Activated naive CD8-positive, alpha-beta T cell treated with anti-CD3 and anti-CD28 coated beads, Interleukin-2, amount 50 U/mL, for 24 hours (primary cell): ENCODE measurements around the gene TSGA10IP.

Experiments
- ATAC-seq: fragments of 150-1000 bp; cut with Tn5 transposase; one replicate; pipeline ENCODE4 v1.10.0; 2021
- DNase-seq: peaks from one replicate; pipeline ENCODE4 v3.0.0; 2021
- H3K27ac Mint-ChIP-seq: one replicate; pipeline ENCODE4 v1.8.0; 2021; ENCODE audit warnings: mild to moderate bottlenecking, mixed read lengths
- H3K27me3 Mint-ChIP-seq: one replicate; pipeline ENCODE4 v1.8.0; 2021; ENCODE audit warnings: mixed read lengths
- H3K36me3 Mint-ChIP-seq: one replicate; pipeline ENCODE4 v1.8.0; 2021; ENCODE audit warnings: low read depth, mixed read lengths
- H3K4me1 Mint-ChIP-seq: one replicate; pipeline ENCODE4 v1.8.0; 2021; ENCODE audit warnings: mixed read lengths
- H3K4me3 Mint-ChIP-seq: one replicate; pipeline ENCODE4 v1.8.0; 2021; ENCODE audit warnings: mild to moderate bottlenecking, moderate library complexity, mixed read lengths
- H3K9me3 Mint-ChIP-seq: one replicate; pipeline ENCODE4 v1.8.0; 2021; ENCODE audit warnings: mixed read lengths

TSGA10IP gene

DNA sequence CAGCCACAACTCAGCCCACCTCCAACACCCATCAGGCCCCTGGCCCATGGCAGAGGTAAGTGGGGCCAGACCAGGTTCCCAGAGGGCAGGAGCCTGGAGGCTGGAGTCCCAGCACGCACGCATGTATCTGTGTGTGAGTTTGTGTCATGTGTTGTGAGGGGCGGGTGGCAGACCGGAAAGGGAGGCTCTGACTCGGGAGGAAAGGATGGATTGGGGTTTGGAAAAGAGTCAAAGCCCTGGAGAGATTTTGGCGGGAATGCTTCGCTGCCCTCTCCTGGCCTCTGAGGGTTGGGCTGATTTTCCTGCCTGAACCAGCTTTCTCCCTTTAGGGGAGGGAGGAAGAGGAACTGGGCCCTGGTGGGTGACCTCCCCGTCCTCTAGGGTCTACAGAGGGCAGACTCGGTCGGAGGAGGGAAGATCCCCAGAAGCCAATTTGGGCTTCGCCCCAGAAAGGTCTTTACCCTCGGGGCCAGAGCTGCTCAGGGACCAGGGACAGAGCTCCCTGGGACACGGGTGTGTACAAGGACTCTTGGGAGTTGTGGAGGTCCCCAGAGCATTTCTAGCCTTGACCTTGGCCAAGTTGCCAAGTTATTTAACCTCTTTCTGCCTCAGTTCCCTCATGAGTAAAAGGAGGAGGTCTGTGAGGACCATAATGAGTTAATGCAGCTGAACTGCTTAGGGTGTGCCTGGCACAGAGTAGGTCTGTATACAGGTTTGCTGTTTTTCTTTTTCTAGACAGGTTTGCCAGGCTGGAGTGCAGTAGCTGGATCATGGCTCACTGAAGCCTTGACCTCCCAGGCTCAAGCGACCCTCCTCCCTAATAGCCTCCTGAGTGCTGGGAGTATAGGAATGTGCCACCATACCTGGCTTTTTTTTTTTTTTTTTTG lies 33.4 kb upstream of the TSGA10IP start:
- no peak for DNase-seq
- no peaks in the 10 kb centered on the region for H3K9me3 Mint-ChIP-seq
- no peak overlapping the region for H3K4me3 Mint-ChIP-seq
- H3K36me3 Mint-ChIP-seq: no peaks in the 10 kb centered on the region
- no peak for ATAC-seq
- peaks cover 37% of the 10 kb centered on the region for H3K4me1 Mint-ChIP-seq
- no peaks in the 10 kb centered on the region for H3K27me3 Mint-ChIP-seq
- peak overlapping the region; percentile 54 for H3K27ac Mint-ChIP-seq

DNA sequence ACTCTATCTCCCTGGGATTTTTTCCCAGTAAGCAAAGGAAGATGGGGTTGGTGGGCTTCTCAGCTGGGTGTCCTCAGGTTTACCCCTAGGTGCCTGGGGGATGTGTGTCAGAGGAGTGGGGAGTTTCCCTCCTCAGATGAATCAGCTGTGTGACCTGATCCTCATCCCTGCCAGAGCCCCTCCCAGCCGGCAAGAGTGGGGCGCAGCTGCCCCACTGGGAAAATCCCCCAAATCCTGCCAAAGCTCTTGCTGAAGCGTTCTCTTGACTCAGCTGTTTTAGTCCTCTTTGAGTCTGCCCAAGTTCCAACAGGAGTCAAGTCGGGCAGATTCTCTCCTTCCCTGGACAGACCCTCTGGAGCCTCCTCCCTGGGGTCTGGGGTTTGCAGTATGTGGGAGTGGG lies 32.4 kb upstream of the TSGA10IP start:
- H3K4me1 Mint-ChIP-seq: peaks cover 41% of the 10 kb centered on the region
- no peak overlapping the region for H3K4me3 Mint-ChIP-seq
- H3K36me3 Mint-ChIP-seq: no peaks in the 10 kb centered on the region
- peak; percentile 56 for ATAC-seq
- no peaks in the 10 kb centered on the region for H3K9me3 Mint-ChIP-seq
- no peak overlapping the region for H3K27ac Mint-ChIP-seq
- no peak for DNase-seq
- H3K27me3 Mint-ChIP-seq: no peaks in the 10 kb centered on the region

DNA sequence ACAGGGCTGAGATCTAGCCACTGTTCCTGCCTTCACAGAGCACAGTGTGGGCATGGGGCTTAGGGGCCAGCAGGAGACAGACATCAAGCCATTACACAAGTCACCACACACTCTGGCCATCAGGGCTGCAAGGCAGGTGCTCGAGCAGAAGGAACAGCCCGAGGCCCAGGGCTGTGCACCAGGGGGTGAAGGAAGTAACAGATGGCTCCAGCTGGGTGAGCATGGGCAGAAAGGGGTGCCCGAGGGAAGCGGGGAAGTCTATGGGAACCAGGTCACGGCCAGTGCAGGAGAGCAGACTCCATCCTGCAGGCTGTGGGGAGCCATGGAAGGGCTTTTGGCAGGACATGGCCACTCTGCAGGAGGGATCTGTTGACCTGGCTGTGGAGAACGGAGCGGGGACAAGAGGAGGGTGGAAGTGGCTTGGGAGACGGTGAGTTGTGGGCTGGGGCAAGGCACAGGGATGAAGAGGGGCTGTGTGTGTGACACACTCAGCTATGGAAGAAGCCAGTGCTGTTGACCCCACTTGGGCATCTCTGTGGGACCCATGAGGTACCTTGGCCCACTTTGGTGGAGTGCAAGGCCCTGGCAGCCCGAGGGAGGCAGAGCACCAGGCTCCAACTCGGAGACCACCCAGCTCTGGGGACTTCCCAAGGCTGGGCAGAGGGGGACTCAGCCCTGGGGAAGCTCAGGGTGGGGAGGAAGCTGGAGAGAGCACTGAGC lies 30.0 kb upstream of the TSGA10IP start:
- Mint-ChIP-seq H3K27me3 (no peaks in the 10 kb centered on the region), H3K27ac (no peak overlapping the region), H3K9me3 (no peaks in the 10 kb centered on the region), H3K4me1 (peaks cover 41% of the 10 kb centered on the region), H3K36me3 (no peaks in the 10 kb centered on the region), H3K4me3 (no peak overlapping the region)
- no peak for ATAC-seq
- no peak for DNase-seq

DNA sequence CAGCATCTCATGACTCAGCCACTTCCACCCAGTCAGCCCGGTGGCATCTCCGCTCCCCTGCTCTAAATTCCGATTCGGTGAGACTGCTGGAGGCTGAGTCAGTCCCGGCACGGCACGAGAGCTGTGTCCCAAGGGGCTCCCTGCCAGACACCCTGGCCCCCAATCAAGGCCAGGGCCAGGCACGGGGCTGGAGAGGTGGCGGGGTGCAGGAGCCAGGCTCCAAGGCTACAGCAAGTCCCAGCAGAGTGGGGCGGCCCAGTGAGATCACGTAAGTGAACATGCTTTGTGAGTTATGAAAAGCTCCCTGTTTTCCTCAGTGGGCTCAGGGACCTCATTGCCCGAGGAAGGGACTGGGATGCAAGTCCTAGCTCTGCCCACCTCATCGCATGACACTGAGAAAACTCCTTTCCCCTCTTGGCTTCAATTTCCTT lies 29.4 kb upstream of the TSGA10IP start:
- no peaks in the 10 kb centered on the region for H3K9me3 Mint-ChIP-seq
- no peak overlapping the region for H3K4me3 Mint-ChIP-seq
- H3K27me3 Mint-ChIP-seq: no peaks in the 10 kb centered on the region
- H3K4me1 Mint-ChIP-seq: peaks cover 47% of the 10 kb centered on the region
- H3K27ac Mint-ChIP-seq: no peak overlapping the region
- ATAC-seq: no peak
- DNase-seq: no peak
- no peaks in the 10 kb centered on the region for H3K36me3 Mint-ChIP-seq

- no peaks in the 10 kb centered on the region for H3K9me3 Mint-ChIP-seq
- H3K27ac Mint-ChIP-seq: no peak overlapping the region
- peaks cover 48% of the 10 kb centered on the region for H3K4me1 Mint-ChIP-seq
Measured at GRCh38 chr11:65916391-65916790, 28.9 kb upstream of the TSGA10IP start.

GRCh38 chr11:65917077-65917433 lies 28.2 kb upstream of the TSGA10IP start:
- H3K9me3 Mint-ChIP-seq: no peaks in the 10 kb centered on the region
- ATAC-seq (no peak), DNase-seq (no peak)
- peaks cover under 1% of the 10 kb centered on the region for H3K36me3 Mint-ChIP-seq
- H3K4me3 Mint-ChIP-seq: peak overlapping the region; percentile 61
- H3K27ac Mint-ChIP-seq: peak overlapping the region; percentile 60
- H3K4me1 Mint-ChIP-seq: peaks cover 49% of the 10 kb centered on the region
- H3K27me3 Mint-ChIP-seq: no peaks in the 10 kb centered on the region

More at GRCh38 chr11:65916391-65916790, 28.9 kb upstream of the TSGA10IP start:
- Mint-ChIP-seq H3K27me3 (no peaks in the 10 kb centered on the region), H3K4me3 (no peak overlapping the region), H3K36me3 (no peaks in the 10 kb centered on the region)
- no peak for ATAC-seq
- no peak for DNase-seq

DNA sequence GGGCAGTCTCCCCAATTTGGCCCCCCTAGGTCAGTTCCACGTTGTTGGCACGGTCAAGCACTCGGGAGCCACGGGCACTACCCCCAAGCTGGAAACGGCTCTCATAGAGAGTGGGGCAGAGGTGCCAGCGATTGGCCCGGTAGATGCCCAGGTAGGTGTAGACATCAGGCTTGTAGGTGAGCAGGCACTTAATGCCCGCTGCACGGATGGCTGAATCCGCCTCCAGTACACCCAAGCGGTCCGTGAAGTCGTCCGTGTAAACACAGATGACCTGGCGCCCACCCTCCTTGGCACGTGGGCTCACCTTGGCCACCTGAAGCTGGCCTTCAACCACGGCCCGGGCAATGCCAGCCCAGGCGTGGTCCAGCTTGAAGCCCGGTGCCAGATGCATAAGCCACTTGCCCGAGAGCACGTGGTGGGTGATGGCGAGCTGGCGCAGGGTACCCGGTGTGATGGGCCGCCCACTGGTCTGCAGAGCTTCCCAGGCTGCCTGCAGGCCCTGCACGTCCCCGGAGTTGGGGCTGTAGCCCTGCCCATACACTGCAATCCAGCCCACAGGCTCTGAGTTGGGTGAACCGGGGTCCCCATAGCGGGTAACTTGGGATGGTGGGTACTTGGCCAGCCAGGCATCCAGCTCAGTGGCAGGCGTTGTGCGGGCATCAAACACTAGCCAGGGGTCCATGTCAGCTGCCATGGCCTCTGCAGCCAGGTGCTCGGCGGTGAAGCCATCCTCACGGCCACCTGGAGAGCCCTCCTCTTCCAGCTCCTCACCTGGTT lies 27.7 kb upstream of the TSGA10IP start:
- no peak for DNase-seq
- Mint-ChIP-seq H3K9me3 (no peaks in the 10 kb centered on the region), H3K36me3 (peaks cover 6% of the 10 kb centered on the region), H3K4me1 (peaks cover 50% of the 10 kb centered on the region), H3K4me3 (peak overlapping the region; percentile 90), H3K27ac (peak overlapping the region; percentile 78), H3K27me3 (no peaks in the 10 kb centered on the region)
- no peak for ATAC-seq

DNA sequence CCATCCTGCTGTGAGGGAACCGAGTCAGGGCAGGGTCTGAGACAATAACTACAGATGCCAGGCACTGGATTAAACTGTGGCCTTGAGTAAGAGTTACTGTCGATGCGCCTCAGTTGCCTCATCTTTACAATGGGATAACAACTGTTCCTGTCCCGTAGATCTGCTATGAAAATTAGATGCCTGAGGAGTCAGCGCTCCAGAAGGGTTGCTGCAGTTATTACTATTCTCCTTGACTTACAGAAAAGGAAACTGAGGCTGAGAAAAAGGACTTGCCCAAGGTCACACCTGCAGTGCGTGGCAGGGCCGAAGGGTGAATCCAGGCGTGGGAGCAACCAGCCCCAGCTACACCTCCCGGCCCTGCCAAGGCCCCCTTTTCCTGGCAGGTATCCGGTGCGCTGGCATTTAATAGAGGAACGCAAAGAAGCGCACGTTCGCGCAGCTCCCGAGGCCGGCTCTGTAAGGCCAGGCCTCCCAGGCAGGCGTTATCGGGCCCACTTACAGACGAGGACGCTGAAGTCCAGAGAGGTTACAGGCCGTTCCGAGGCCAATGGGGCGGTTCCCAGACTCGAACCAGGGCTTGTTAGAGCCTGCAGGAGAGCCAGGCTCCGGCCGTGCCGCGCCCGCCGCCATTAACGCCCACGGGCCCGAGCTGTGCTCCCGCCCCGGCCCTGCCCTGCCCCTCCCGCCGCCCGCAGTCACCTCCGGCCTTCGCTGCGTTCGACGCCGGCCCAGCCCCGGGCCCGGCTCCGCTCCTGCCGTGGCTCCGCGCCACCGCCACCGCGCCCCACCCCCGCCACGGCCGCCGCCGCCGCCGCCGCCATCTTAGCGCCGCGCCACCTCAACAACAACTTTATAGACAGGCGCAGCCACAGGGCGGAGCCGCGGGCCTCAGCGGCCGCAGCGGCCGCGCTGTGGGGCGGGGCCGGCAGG lies 26.8 kb upstream of the TSGA10IP start, which contains the start of gene C11orf68:
TSS of gene C11orf68 (minus strand) at position 852 of the 930 bp plus-strand sequence. CDS start at position 821, 31 bp downstream.
- peak within 1 kb of the TSS; percentile 87 for H3K27ac Mint-ChIP-seq
- H3K36me3 Mint-ChIP-seq: peaks cover 8% of the 10 kb centered on the region
- no peak for DNase-seq
- H3K4me3 Mint-ChIP-seq: peak within 1 kb of the TSS; percentile 90
- peaks cover 49% of the 10 kb centered on the region for H3K4me1 Mint-ChIP-seq
- no peaks in the 10 kb centered on the region for H3K9me3 Mint-ChIP-seq
- no peaks in the 10 kb centered on the region for H3K27me3 Mint-ChIP-seq
- ATAC-seq: peak; percentile 59

- peak; percentile 92 for ATAC-seq
- Mint-ChIP-seq H3K4me1 (peaks cover 49% of the 10 kb centered on the region), H3K27ac (peak within 1 kb of the TSS; percentile 87), H3K27me3 (no peaks in the 10 kb centered on the region), H3K4me3 (peak within 1 kb of the TSS; percentile 90), H3K9me3 (no peaks in the 10 kb centered on the region), H3K36me3 (peaks cover 8% of the 10 kb centered on the region)
- peak; percentile 99 for DNase-seq
Measured at GRCh38 chr11:65919141-65919572, 26.1 kb upstream of the TSGA10IP start, which contains the start of gene DRAP1. TSS of gene DRAP1 (plus strand) at chr11:65919426. CDS start at chr11:65919502, 76 bp downstream.

DNA sequence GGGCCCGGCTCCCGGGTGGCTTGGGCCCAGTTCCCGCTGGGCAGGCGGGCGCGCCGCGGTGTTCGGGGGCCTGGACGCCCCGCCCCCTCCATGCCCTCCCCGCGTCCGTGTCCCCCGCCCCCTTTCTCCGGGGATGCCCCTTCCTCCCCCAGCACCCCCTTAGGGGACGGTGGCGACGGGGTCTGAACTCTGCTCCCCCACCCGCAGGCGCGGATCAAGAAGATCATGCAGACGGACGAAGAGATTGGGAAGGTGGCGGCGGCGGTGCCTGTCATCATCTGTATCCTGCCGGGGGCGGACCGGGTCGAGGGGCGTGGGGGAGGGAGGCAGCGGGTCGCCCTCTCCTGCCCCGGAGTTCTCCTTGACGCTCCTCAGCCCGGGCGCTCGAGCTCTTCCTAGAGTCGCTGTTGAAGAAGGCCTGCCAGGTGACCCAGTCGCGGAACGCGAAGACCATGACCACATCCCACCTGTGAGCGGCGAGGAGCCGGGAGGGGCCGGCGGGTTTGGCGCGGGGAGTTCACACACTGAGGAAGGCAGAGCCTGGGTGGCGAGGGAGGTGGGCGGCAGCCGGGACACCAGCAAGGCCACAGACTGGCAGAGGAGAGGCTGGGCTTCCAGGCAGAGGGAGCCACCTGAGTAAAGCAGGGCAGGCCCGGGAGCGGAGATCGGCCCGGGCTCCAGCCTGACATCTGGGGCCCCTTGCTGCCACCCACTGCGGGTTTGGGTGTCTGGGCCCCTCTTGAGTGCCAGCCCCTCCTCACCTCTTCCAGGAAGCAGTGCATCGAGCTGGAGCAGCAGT lies 25.5 kb upstream of the TSGA10IP start:
- Mint-ChIP-seq H3K36me3 (peaks cover 8% of the 10 kb centered on the region), H3K27me3 (no peaks in the 10 kb centered on the region), H3K9me3 (no peaks in the 10 kb centered on the region), H3K27ac (peak overlapping the region; percentile 87), H3K4me3 (peak overlapping the region; percentile 90), H3K4me1 (peaks cover 45% of the 10 kb centered on the region)
- peak; percentile 53 for DNase-seq
- peak; percentile 44 for ATAC-seq

DNA sequence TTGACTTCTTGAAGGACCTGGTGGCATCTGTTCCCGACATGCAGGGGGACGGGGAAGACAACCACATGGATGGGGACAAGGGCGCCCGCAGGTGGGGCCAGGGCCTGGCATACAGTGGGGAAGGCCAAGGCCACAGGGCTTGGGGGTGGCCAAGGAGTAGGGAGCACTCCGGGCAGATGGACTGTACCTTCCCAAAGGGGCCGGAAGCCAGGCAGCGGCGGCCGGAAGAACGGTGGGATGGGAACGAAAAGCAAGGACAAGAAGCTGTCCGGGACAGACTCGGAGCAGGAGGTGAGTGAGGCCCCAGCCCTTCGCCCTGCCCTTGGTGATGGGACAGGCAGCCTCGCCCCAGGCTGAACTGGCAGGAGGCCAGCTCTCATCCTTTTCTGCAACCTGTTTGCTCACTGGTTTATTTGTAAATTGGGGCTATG lies 24.9 kb upstream of the TSGA10IP start:
- Mint-ChIP-seq H3K36me3 (peaks cover 8% of the 10 kb centered on the region), H3K9me3 (no peaks in the 10 kb centered on the region), H3K27ac (peak overlapping the region; percentile 87), H3K4me3 (peak overlapping the region; percentile 90), H3K4me1 (peaks cover 39% of the 10 kb centered on the region), H3K27me3 (no peaks in the 10 kb centered on the region)
- DNase-seq: no peak
- no peak for ATAC-seq

DNA sequence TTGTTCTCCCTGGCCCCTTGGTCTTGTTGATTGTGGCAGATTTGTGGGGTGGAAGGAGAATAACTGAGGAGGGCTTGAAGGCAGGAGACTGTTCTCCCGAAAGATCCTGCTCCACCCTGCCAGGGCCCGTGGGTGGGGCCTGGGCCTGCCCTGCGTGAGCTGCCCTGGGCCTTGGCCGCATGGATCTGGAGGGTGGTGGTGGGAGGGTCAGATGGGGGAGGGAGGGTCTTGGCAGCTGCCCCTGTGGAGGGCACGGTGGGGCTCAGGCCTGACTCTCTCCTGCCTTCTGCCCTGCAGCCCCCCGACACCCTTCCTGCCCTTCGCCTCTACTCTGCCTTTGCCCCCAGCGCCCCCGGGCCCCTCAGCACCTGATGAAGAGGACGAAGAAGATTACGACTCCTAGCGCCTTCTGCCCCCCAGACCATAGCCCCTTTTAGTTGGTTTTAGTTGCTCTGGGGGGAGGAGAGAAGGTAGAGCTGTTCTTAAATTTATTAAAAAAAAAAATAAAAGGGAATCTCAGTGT lies 24.2 kb upstream of the TSGA10IP start:
- no peak overlapping the region for H3K27ac Mint-ChIP-seq
- H3K9me3 Mint-ChIP-seq: no peaks in the 10 kb centered on the region
- ATAC-seq: no peak
- DNase-seq: no peak
- no peaks in the 10 kb centered on the region for H3K27me3 Mint-ChIP-seq
- peaks cover 35% of the 10 kb centered on the region for H3K4me1 Mint-ChIP-seq
- peaks cover 8% of the 10 kb centered on the region for H3K36me3 Mint-ChIP-seq
- peak overlapping the region; percentile 90 for H3K4me3 Mint-ChIP-seq
